ENCODE measurements around the gene NDUFA8.
A peak's percentile ranks its signal among the peaks of the same experiment; 100 is the strongest.

NDUFA8 gene

GRCh38 chr9:122133984-122134535 is 25.5 kb downstream of the NDUFA8 start:
- DNase-seq, result no peak

- no peak for DNase-seq
These were observed 26.2 kb downstream of the NDUFA8 start for GRCh38 chr9:122133263-122133983.

GRCh38 chr9:122132539-122132938 is 27.0 kb downstream of the NDUFA8 start:
- DNase-seq, result no peak

- no peak for DNase-seq
These were observed 28.1 kb downstream of the NDUFA8 start for GRCh38 chr9:122131401-122132001.

GRCh38 chr9:122130837-122131236 is 28.7 kb downstream of the NDUFA8 start:
- DNase-seq, result no peak

GRCh38 chr9:122129969-122130368 is 29.6 kb downstream of the NDUFA8 start:
- no peak for DNase-seq

- no peak for DNase-seq
These were observed 30.6 kb downstream of the NDUFA8 start for GRCh38 chr9:122128969-122129343.

GRCh38 chr9:122128007-122128968 is 31.3 kb downstream of the NDUFA8 start:
- no peak for DNase-seq

- DNase-seq, result no peak
These were observed 32.2 kb downstream of the NDUFA8 start for GRCh38 chr9:122127396-122127798.

- no peak for DNase-seq
These were observed 33.0 kb downstream of the NDUFA8 start for GRCh38 chr9:122126331-122127261.

- DNase-seq, result no peak
These were observed 33.9 kb downstream of the NDUFA8 start for GRCh38 chr9:122125509-122126330.

- DNase-seq, result peak; percentile 81
These were observed 34.4 kb downstream of the NDUFA8 start for GRCh38 chr9:122125158-122125508.

- DNase-seq, result no peak
These were observed 35.1 kb downstream of the NDUFA8 start for GRCh38 chr9:122124528-122124927.

GRCh38 chr9:122124048-122124447 is 35.5 kb downstream of the NDUFA8 start:
- DNase-seq, result no peak

- peak; percentile 75 for DNase-seq
These were observed 36.5 kb downstream of the NDUFA8 start for GRCh38 chr9:122122903-122123632.

- DNase-seq, result no peak
These were observed 37.1 kb downstream of the NDUFA8 start for GRCh38 chr9:122122468-122122867.

- no peak for DNase-seq
These were observed 37.6 kb downstream of the NDUFA8 start for GRCh38 chr9:122121931-122122330.

GRCh38 chr9:122121391-122121790 is 38.2 kb downstream of the NDUFA8 start:
- DNase-seq, result no peak

- no peak for DNase-seq
These were observed 39.1 kb downstream of the NDUFA8 start for GRCh38 chr9:122120316-122121071.

- no peak for DNase-seq
These were observed 39.9 kb downstream of the NDUFA8 start for GRCh38 chr9:122119721-122120120.

Measured in activated CD8-positive, alpha-beta memory T cell treated with anti-CD3 and anti-CD28 coated beads, Interleukin-2, amount 50 U/mL, for 4 hours (primary cell).